NT2/D1 (cell line): ENCODE measurements around the gene TTC23L.

Experiments used
- YY1 ChIP-seq: IDR thresholded peaks from 2 replicates; pipeline ENCODE4 v1.6.1; 2011; ENCODE audit not compliant: insufficient read length, insufficient read depth
- ZNF274 ChIP-seq: IDR thresholded peaks from 2 replicates; pipeline ENCODE4 v1.6.1; 2011; ENCODE audit warnings: mild to moderate bottlenecking, low read depth, low read length

- TF ChIP-seq YY1 (no peak), ZNF274 (no peak)
Measured at GRCh38 chr5:34849253-34849652, 10.3 kb downstream of the TTC23L start.
